Limb (tissue), 2 donors: ENCODE results near the gene SPATA9.
"Not testable (repeated sequence)": the region's sequence is repeated elsewhere in the genome, so short reads cannot be mapped to it uniquely, and the experiment has no call there.

ENCODE experiments used
- DNase-seq, 2 donors: peaks; one replicate each; pipeline ENCODE4 v3.0.0-alpha.2; 2016; ENCODE audit errors: extremely low spot score in 2 of 2

Gene SPATA9

DNA sequence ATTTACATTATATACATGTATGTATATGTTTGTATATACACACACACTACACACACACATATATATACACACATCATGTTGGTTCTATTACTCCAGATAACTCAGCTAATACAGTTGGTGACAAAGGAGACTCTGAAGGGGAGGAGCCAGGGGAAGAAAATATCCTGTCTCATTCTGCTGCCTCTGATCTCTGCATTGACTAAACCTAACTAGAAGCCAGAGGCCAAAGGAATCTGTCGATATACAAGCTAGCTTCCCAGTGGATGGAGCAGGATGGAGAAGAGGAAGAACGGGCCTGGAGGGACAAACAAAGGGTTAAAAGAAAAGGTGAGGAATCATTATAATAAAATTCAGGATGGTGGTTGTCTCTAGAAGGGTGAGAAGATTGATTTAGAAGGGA is 34.6 kb upstream of the SPATA9 start:
- DNase-seq, result no peak

DNA sequence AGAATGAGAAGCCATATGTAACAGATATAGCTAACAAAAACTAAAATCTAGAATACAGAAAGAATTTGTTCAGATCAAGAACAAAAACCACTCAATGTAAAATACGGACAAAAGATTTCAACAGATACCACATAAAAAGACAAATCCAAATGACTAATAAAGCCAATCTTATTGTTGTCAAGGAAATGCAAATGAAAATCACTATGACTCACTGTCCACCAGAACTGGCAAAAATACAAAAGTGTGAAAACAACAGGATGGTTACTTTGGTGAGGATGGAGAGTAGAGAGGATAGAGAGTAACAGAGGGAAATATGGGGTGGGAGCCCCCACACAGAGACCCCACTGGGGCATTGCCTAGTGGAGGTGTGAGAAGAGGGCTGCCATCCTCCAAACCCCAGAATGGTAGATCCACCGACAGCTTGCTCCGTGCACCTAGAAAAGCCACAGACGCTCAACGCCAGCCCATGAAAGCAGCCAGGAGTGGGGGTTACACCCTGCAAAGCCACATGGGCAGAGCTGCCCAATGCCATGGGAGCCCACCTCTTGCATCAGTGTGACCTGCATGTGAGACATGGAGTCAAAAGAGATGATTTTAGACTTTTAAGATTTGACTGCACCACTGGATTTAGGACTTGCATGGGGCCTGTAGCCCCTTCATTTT is 33.1 kb upstream of the SPATA9 start:
- DNase-seq, result no peak

DNA sequence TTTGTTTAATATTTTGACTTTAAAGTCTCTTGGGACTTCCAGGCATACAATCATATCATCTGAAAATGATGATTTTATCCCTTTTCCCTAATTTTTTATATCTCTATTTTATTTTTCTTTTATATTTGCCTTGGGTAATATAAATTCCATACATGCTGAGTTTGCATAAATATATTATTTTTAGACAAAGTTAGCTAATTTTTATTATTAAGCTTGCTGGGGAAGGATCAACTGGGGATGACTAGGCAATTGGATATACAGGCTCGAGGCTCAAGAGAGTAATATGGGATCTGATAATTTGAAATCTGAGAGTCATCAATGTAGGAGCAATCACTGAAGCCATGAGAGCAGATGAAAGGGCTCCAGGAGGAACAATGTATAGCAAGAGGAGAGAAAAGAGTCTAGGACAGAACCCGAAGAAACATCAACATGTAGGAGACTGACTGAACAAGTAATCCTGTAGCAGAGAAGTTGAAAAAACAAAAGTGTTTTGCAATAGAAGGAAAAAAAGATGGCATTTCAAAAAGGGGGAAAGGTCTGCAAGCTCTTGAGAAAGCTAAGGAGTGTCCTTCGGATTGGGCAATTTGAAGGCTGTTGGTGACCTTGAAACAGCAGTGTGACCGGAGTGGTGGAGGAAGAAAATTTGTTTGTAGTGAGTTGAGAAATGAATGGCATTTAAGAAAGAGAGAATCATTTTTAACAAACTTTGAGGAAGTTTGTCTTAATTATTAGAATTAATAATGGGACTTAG is 31.3 kb upstream of the SPATA9 start:
- no peak for DNase-seq

DNA sequence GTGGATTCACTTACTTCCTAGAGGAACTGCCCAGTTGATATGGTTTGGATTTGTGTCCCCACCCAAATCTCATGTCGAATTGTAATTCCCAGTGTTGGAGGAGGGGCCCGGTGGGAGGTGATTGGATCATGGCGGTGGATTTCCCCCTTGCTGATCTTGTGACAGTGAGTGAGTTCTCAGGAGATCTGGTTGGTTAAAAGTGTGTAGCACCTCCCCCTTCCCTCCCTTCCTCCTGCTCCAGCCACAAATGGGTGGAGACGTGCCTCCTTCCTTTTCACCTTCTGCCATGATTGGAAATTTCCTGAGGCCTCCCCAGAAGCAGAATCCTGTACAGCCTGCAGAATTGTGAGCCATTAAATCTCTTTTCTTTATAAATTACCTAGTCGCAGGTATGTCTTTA is 30.5 kb upstream of the SPATA9 start:
- DNase-seq, result not testable (repeated sequence)

DNA sequence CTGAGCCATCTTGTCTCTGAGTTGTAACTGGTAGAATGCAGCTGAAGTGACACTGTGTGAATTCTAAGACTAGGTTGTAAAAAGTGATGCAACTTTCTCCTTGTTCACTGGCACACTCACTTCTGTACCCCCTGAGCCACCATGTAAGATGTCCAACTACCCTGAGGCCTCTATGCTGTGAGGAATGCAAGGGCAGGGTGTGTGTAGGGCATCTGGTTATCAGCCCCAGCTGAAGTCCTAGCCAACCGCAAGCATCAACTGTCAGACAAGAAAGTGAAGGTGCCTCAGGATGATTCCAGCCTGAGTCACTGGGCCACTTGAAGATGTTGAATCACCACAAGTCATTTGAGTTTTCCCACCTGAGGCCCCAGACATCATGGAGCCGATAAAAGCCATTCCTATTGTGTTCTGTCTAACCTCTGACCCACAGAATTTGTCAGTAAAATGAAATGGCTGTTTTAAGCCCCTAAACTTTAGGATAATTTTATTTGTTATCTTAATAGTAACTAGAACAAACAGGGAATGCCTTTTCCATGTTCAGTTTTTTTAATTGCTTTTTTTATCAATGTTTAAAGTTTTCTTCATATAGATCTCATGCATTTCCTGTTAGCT is 29.7 kb upstream of the SPATA9 start:
- DNase-seq, result no peak

DNA sequence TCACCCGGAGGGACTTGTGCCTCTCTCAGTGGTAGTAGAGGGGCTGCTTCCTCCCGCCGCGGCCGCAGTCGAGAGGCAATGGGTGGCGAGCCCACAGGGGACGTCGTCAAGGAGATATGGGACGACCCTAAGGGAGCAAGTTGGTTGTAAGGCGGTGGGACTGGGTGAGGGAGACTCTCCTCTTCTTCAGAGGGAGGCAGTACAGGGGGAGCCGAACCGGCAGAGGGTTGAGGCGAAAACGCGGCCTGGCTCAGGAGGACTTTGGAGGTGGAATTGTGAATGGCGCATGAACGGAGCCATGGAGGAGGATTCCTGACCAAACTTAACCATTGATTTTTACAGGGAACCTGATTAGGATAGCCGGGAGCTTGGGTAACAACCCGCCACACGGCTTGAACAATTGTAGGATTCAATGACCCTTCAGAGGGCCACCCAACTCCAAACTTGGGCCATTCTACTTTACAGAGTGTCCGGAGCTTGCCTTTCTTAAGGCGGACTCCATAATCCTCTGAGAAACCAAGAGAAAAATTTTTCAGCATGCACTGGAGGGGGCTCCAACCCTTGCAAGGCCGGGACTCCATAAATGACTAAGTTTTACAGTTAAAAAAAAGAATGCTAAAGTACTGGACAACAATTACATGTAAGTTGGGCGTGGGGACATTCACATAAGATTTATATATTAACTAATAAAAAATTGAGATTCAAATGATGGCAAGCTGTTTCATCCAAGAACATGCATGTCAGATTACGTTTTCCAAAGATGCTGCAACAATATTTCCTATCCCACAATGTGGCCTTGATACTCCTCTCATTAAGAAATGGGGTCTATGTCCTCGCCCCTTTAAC is 28.9 kb upstream of the SPATA9 start:
- DNase-seq, result no peak

DNA sequence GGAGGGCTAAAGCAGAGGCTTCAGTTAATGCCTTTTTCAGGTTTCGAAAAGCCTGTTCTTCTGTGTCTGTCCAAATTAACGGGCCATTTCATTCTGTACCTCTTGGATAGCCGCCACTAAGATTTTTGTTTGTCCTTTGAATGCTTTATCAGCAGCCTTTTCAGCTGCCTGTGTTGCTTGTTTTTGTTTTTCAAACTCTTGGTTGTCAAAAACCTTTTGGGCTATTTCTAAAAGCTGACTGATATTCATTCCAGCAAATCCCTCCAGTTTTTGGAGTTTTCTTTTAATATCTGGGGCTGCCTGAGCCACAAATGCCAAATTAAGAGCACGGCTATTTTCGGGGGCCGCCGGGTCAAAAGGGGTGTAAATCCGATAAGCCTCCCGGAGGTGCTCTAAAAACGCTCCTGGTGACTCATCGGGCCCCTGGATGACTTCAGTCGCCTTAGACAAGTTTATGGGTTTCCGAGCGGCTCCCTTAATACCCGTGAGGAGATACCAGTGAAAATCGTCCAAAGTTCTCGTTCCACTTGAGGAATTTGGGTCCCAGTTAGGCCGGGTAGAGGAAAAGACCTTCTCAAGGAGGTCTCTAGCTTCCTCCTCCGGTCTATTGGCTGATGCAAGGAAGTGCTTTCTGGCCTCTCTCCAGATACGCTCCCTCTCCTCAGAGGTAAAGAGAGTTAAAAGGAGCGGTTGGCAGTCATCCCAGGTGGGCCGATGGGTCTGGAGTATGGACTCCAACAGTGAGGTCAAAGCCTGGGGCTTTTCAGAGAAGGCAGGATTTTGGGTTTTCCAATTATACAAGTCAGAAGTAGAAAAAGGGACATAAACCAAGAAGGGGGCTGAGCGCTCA is 28.1 kb upstream of the SPATA9 start:
- DNase-seq, result not testable (repeated sequence)

DNA sequence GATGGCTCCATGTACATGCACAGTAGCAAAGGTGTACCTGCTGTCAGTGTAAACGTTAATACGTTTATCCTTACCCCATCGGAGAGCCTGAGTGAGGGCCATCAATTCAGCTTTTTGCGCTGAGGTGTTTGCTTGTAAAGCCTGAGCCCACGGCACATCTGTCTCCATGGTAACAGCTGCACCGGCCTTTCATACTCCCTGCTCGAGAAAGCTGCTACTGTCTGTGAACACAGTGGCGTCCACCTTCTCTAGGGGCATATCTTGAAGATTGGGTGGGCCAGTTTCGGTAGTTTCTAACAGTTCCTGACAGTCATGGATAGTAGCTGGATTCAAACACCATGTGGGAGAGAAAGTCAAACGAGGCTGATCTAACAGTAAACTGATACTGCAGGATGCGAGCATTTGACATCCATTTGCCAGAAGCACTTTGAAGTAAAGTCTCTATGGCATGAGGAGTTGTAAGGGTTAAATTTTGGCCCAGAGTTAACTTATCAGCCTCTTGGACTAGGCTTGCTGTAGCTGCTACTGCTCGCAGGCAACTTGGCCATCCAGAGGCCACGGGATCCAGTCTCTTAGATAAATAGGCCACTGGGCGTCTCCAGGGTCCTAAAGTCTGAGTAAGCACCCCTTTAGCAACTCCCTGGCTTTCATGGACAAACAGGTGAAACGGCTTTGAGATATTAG is 27.3 kb upstream of the SPATA9 start:
- DNase-seq, result peak in 1 of 2 donors; percentile 40

DNA sequence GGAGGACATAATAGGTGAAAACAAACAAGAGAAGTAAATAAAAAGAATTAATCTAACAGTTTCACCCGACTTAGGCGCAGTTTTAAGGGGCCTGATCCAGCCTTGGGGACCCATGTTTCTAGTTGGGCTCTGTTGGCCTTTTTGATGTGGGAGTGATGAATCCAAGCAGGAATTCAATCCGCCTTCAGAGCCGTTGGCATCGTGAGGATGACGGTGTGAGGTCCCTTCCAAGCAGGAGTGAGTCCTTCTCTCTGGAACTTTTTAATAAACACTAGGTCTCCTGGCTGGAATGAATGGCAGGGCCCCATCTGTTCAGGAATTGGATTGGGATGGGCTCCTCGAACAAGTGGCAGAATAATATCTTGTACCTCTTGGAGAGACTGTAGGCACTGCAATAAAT is 26.1 kb upstream of the SPATA9 start:
- no peak for DNase-seq

DNA sequence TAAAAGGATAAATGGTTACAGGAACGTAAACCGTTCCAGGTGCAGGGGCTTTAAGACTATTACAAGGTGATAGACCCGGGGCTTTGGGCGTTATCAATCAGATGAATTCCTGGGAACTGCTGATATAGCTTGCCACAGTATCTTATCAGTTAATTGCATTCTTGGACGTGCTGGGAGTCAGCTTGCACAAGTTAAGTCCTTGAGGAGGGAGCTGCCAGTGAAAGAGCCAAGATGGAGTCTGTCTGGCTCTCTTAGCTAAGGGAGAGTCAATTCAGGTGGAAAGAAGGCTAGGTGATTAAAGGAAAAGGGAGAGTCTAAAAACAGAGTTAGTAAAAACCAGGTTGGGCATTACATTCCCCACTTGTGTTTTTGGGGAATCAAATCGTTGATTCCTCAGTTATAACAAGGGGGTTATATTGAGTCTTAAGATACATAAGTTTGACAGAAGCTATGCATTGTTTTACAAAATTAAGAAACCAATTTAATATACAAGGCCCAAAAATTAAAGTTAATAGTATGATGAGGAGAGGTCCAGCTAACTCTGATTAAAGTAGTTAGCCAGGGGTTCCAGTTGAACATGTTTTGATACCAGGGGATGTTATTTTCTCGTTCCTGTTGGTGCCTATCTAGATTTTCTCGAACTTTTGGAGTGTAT is 24.9 kb upstream of the SPATA9 start:
- DNase-seq, result not testable (repeated sequence)

DNA sequence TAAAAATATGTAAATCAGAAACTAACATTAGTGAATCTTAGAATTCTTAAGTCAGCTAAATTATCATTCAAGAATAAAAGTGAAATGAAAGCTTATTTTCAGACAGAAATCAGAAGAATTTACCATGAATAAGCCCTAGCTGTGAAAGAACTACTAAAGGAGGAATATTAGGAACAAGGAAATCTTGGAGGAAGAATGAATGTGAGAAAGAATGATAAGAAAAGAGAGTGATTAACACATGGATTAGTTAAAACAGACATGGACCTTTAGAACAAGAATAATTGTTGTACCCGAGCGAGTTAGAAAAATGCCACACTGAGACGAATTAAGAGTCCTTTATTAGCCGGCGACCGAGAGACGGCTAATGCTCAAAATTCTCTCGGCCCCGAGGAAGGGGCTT is 24.3 kb upstream of the SPATA9 start:
- DNase-seq, result no peak

DNA sequence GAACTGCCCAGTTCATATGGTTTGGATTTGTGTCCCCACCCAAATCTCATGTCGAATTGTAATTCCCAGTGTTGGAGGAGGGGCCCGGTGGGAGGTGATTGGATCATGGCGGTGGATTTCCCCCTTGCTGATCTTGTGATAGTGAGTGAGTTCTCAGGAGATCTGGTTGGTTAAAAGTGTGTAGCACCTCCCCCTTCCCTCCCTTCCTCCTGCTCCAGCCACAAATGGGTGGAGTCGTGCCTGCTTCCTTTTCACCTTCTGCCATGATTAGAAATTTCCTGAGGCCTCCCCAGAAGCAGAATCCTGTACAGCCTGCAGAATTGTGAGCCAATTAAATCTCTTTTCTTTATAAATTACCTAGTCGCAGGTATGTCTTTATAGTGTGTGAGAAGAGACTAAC is 23.4 kb upstream of the SPATA9 start:
- not testable (repeated sequence) for DNase-seq

DNA sequence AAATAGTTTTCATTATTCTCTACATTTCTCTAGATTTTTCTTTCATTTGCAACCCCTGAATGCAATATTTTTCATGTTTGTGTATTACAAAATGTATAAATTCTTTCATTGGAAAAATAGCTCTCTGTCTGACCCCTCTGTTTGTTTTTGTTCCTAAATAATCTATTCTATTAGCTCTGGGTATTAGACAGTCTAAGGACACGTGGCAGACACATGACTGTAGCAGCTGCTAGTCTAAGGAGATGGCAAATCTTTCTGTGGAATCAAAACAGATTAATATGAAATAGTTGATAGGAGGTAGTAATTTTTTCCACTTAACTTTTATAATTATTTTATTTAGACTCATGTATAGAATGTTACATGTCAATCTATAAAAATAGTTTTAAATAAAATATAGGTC is 21.4 kb upstream of the SPATA9 start:
- no peak for DNase-seq

DNA sequence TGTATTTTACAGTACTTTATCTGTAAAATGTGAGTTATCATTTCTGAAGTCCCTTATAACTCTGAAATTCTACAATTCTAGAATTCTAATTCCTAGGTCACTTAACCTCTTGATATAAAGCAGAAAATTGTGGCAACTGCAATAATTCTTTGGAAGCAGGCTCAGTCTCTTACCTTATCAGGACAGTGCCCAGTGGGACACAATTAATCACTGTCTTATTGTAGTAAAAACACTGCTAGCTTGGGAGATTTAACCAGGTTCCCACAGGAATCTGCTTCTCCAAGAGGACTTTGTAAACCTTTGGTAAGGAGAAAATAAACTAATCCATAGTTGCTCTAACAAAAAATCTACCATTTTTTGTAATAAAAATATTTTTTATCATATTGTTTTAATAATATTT is 18.3 kb upstream of the SPATA9 start:
- DNase-seq, result no peak

DNA sequence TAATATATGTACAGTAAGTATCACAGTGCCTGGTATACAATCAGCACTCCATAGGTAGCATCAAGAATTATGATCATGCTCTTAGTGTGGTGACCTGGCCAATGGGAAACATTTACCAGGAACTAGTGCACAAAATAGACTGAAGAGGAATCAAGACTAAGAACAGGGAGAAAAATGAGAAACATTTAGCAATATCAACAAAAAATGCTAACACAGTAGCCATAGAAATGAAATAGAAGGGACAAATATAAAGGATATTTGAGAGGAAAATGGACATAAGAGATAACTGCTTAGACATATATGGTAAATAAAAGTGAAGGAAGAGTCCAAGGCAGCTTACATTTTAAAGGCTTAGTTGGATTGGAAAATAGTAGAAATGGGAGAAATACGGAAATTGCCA is 16.5 kb upstream of the SPATA9 start:
- DNase-seq, result no peak

DNA sequence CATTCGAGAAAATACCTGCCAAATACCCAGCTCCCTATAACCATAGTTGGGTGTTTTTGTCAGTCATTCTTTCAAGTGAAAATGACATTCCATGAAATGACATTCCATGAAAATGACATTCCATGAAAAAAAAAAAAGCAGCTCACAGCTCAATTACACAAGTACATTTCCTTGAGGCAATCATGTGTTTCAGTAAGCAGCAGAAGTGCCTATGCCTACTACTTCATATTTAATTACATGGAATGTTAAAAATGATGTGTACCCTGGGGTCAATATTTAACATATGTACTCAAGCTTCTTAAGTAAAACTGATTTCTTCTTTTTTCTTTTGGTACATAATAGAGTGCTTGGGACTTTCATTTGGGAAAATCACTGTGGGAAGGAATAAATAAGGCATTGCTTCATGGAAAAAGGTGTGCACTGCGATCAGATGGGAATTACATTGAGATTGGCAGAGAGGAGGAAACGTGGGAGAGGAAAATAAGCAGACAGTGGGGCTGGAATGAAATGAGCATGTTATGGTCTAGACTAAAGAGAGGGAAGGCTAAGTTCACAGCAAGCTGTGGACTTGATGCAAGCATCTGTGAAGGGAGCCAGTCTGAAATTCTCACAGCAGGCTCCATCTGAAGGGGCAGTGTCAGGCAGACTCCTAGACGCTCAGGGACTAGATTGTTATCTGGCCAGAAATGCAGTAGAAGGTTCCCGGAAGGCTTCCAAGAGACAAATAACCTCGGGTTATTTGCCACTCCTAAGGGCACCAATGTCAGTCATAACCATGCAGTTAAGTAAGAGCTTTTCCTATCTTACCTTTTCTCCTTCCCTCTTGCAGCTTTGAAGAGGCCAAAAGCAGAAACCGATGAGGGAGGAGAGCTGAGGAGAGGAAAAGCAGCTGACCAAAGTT is 15.2 kb upstream of the SPATA9 start:
- no peak for DNase-seq

DNA sequence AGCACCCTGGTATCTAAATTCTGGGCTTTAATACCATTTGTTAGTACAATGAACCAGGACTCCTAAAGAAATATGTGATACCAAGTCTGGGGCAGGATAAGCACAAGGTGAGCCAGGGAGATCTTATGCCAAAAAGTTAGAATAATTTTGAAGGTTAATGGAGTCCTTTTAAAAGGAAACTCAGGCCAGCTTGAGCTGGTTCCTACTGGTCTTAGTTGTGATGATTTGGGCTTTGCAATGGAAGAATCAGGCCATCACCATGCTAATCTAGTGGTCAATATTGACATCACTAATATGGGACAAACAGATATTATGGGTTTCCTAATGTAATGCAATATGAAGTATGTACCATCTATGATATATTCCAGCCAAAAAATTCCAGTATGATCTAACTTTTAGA is 7.5 kb upstream of the SPATA9 start:
- DNase-seq, result no peak

DNA sequence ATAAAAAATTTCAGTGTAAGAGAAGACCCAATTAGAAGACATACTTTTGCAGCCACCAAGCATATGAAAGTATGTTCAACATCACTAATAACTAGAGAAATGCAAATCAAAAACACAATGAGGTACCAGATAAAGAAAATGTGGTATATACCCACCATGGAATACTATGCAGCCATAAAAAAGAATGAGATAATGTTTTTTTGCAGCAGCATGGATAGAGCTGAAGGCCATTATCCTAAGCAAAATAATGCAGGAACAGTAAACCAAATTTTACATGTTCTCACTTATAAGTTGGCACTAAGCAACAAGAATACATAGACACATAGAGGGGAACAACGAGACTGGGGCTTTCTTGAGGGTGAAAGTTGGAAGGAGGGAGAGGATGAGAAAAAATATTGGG is 6.9 kb upstream of the SPATA9 start:
- DNase-seq, result no peak

DNA sequence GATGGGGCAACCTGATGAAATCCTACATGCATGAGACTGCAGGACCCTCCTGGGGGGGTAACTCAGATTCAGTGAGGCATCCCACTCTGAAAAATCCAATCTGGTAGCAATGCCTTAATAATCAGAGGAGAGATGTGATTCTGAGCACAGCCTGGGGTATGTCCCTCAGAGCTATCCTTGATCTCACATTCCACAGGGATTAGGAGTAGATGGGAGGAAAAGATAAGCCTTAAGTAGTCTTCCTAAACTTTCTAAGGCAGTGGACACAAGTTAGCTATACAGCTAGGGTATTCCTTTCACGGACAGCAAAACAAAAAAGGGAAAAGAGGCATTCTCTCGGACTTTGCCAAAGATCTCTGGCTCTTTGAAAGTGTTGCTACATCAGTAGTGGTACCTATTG is 3.9 kb upstream of the SPATA9 start:
- DNase-seq, result no peak
